GM20431 (cell line): ENCODE results near the gene EIPR1.
"Not testable (repeated sequence)": the region's sequence is repeated elsewhere in the genome, so short reads cannot be mapped to it uniquely, and the experiment has no call there.

Experiments used
- in situ Hi-C: fragments of 300-500 bp; cut with MseI, MboI; formaldehyde crosslinking; loops from one replicate; pipeline ENCODE4 v1.15.0; 2020; ENCODE audit warnings: low sequenced_read_pairs; ENCODE audit not compliant: unreplicated experiment

Gene EIPR1

GRCh38 chr2:3185256-3185655 is 192.4 kb downstream of the EIPR1 start:
- in situ Hi-C loops, result no loop called here

- in situ Hi-C loops, result no loop called here
Measured at GRCh38 chr2:3184167-3184566, 193.5 kb downstream of the EIPR1 start.

DNA sequence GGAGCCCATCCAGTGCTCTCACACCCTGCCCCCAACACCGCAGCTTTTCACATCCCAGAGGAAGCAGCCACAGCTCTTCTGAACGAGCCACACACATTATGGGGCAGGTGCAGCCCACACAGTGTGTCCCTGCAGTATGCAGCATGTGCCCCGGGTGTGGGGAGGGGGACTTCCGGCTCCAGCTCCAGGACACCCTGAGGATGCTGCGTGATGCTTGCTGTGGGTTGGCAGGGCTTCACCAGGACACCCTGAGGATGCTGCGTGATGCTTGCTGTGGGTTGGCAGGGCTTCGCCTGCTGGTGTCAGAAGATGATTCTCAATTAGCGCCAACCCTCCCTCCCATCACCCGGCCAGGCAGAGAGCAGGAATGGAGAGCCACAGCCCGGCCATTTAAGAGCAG is 193.9 kb downstream of the EIPR1 start:
- in situ Hi-C loops, result no loop called here

DNA sequence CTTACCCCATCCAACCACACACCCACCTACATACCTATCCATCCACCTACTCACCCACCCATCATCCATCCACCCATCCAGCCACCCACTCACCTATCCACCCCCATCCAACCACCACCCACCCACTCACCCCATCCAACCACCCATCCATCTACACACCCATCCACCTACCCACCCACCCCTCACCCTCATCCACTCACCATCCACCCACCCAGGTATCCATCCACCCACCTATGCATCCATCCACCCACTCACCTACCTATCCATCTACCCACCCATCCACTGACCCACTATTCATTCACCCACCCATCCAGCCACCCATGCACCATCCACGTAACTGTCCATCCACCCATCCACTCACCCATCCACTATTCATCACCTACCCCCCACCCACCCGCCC is 194.8 kb downstream of the EIPR1 start:
- in situ Hi-C loops, result no loop called here

- in situ Hi-C loops, result no loop called here
Measured at GRCh38 chr2:3181416-3182010, 196.1 kb downstream of the EIPR1 start.

GRCh38 chr2:3180909-3181221 is 196.8 kb downstream of the EIPR1 start:
- in situ Hi-C loops, result not testable (repeated sequence)

DNA sequence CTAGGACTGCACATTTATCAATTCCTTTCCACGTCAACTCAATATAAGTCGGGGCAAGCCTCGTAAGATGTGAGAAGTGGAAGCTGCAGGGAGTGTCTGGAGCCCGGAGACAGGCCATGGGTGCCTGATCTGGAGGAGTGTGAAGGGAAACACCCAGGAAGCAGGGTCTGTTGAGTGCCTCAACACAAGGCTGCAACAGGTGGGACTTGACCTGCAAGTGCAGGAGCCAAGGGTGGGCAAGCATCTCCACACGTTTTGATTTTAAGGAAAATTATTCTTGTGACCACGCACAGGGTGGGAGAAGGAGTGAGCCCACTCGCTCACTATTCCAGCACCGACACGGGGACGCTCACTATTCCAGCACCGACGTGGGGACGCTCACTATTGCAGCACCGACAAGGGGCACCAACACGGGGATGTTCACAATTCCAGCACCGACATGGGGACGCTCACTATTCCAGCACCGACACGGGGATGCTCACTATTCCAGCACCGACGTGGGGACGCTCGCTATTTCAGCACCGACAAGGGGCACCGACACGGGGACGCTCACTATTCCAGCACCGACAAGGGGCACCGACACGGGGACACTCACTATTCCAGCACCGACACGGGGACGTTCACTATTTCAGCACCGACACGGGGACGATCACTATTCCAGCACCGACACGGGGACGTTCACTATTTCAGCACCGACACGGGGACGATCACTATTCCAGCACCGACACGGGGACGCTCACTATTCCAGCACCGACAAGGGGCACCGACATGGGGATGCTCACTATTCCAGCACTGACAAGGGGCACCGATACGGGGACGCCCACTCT is 197.3 kb downstream of the EIPR1 start:
- in situ Hi-C loops, result no loop called here

- in situ Hi-C loops, result no loop called here
Measured at GRCh38 chr2:3179626-3180025, 198.0 kb downstream of the EIPR1 start.

DNA sequence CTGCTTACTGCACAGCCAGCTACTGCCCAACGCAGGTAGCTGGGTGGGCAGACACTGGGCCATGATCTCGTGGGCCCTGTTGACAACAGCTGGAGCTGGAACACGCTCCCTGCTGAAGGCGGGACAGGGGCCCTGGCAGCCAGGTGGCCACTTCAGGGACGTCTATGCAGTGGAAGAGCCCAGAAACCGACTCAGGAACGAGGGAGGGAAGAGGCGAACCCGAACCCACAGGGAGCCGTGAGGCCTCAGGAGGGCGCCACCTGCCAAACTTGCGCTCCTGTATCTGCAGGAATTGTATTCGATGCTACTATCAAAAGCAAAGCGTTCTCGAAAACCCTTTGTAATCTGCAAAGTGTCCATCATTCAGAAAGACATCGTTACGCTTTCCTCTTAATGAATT is 198.4 kb downstream of the EIPR1 start:
- in situ Hi-C loops, result no loop called here

- in situ Hi-C loops, result no loop called here
Measured at GRCh38 chr2:3178578-3179031, 199.0 kb downstream of the EIPR1 start.

GRCh38 chr2:3177891-3178577 is 199.6 kb downstream of the EIPR1 start:
- in situ Hi-C loops, result no loop called here

GRCh38 chr2:3176869-3177255 is 200.8 kb downstream of the EIPR1 start:
- in situ Hi-C loops, result no loop called here

DNA sequence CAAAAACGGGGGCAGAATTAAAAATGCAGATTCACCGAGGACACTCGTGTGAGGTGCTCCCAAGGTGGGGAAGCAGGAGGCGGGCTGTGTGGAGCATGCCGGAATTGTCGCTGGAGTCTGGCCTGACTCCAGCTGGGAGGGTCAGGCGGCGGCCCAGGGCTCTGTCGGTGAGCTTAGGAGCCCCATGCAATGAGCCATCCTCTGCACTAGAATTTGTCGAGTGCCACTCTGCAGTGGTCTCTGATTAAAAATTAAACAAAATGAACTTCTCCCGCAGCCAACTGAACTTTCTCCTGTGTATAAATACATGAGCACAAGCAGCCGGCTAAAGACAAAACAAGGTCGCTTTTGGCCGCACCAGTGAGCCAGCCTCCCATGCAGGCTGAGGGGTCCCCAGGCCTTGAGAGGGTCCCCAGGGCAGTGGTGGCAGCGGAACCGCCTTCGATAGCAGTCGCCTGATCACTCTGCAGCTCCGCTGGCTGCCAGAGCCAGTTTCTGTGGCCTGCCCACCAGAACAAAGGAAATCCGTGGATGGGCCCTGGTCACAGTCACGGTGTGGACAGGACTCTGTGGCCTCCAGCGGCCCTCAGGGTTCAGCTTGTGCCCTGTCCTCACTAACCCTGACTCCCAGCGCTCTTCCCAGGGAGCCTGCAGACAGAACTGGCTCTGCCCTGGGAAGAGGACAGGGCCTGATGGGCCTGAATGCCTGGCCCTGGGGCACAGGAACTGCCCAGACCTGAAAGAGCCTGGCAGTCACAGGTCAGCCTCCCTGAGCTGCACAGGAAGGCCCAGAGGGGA is 201.3 kb downstream of the EIPR1 start:
- in situ Hi-C loops, result no loop called here

- in situ Hi-C loops, result no loop called here
Measured at GRCh38 chr2:3175568-3175955, 202.1 kb downstream of the EIPR1 start.

DNA sequence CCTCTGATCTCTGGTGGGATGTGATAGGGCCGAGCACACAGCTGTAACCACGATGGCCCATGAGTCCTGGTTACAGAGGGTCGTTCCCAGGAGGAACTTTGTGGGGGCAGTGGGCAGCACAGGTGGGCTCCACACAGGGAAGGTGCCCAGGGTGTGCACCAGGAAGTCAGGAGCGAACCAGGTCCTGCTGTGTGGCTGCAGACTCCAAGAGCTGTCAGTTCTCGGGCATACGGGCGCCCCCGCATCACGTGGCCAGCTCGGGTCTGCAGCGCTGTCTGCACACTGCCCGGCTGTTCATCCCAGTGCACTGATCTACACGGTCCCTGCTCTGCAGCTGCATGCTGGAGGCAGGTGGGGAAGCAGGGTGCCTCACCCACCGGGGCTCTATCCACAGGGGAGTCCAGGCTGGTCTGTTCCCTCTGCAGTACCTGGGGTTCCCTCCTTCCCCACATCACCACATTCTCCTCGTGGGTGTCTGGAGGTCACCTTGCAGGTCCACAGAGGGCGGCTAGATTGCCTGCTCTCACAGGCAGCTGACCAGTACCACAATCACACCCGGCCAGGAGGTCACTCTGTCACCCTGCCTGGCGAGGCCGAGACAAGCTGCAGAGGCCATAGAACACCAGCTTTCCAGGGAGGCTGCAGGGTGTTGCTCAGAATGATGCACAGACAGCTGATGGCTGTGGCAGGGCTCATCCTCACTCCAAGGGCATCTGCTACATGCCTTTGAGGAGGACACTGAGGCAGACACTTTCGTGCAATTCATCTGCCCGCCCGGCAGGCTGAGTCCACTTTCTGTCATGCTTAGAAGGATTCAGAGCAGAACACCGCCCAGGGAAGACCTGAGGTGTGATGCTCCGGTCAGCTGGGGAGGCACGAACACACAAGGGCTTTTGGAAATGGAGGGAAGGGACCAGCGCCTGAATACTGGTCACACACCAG is 202.7 kb downstream of the EIPR1 start:
- in situ Hi-C loops, result no loop called here

GRCh38 chr2:3173031-3173430 is 204.6 kb downstream of the EIPR1 start:
- in situ Hi-C loops, result no loop called here

- in situ Hi-C loops, result no loop called here
Measured at GRCh38 chr2:3172265-3172935, 205.2 kb downstream of the EIPR1 start.

GRCh38 chr2:3171564-3172264 is 205.9 kb downstream of the EIPR1 start:
- in situ Hi-C loops, result no loop called here
